IPS-20b (cell line): ENCODE results near the gene RGS16.

ENCODE experiments used
- H3K27ac ChIP-seq: one replicate; pipeline ENCODE4 v1.5.1; 2013; ENCODE audit warnings: low read length
- H3K27me3 ChIP-seq: 2 replicates; pipeline ENCODE4 v1.6.1; 2013; ENCODE audit warnings: mild to moderate bottlenecking, low read length, inconsistent platforms; ENCODE audit not compliant: insufficient read depth
- H3K36me3 ChIP-seq: 2 replicates; pipeline ENCODE4 v1.6.1; 2013; ENCODE audit warnings: low read depth, mild to moderate bottlenecking, inconsistent platforms, low read length, moderate library complexity; ENCODE audit not compliant: insufficient read depth
- H3K4me1 ChIP-seq: 2 replicates; pipeline ENCODE4 v1.6.1; 2013; ENCODE audit warnings: mild to moderate bottlenecking, control low read depth, inconsistent platforms, low read length, moderate library complexity; ENCODE audit not compliant: insufficient read depth
- H3K4me3 ChIP-seq: 2 replicates; pipeline ENCODE4 v1.5.1; 2013; ENCODE audit warnings: mild to moderate bottlenecking, low read length, inconsistent platforms
- H3K9ac ChIP-seq: 2 replicates; pipeline ENCODE4 v1.6.1; 2013; ENCODE audit warnings: low read depth, mild to moderate bottlenecking, inconsistent platforms, low read length, moderate library complexity
- H3K9me3 ChIP-seq: 2 replicates; pipeline ENCODE4 v1.6.1; 2013; ENCODE audit warnings: mild to moderate bottlenecking, low read depth, low read length, inconsistent platforms; ENCODE audit not compliant: insufficient read depth

Gene RGS16

GRCh38 chr1:182567629-182568028, 36.6 kb downstream of the RGS16 start:
- Histone ChIP-seq H3K4me1 (no peaks in the 10 kb centered on the region), H3K9ac (no peak overlapping the region), H3K27me3 (no peaks in the 10 kb centered on the region), H3K27ac (no peak overlapping the region), H3K9me3 (no peaks in the 10 kb centered on the region; the same call in 1 of the 2 replicates), H3K36me3 (no peaks in the 10 kb centered on the region), H3K4me3 (no peak overlapping the region)

GRCh38 chr1:182565537-182565936, 38.7 kb downstream of the RGS16 start:
- Histone ChIP-seq H3K27me3 (no peaks in the 10 kb centered on the region), H3K4me3 (no peak overlapping the region), H3K36me3 (no peaks in the 10 kb centered on the region), H3K9me3 (no peaks in the 10 kb centered on the region; the same call in 1 of the 2 replicates), H3K27ac (no peak overlapping the region), H3K4me1 (no peaks in the 10 kb centered on the region), H3K9ac (no peak overlapping the region)

- Histone ChIP-seq H3K9me3 (no peaks in the 10 kb centered on the region; the same call in 1 of the 2 replicates), H3K27ac (no peak overlapping the region), H3K9ac (no peak overlapping the region), H3K36me3 (no peaks in the 10 kb centered on the region), H3K4me1 (no peaks in the 10 kb centered on the region), H3K4me3 (no peak overlapping the region), H3K27me3 (no peaks in the 10 kb centered on the region)
Observed at GRCh38 chr1:182564406-182565004, 39.7 kb downstream of the RGS16 start.

- Histone ChIP-seq H3K27ac (no peak overlapping the region), H3K9ac (no peak overlapping the region), H3K4me3 (no peak overlapping the region), H3K4me1 (no peaks in the 10 kb centered on the region), H3K27me3 (no peaks in the 10 kb centered on the region), H3K9me3 (no peaks in the 10 kb centered on the region; the same call in 1 of the 2 replicates), H3K36me3 (no peaks in the 10 kb centered on the region)
Observed at GRCh38 chr1:182563095-182563494, 41.1 kb downstream of the RGS16 start.

- no peak overlapping the region for H3K27ac ChIP-seq
- H3K9ac ChIP-seq: no peak overlapping the region
- no peaks in the 10 kb centered on the region; the same call in 1 of the 2 replicates for H3K9me3 ChIP-seq
- H3K27me3 ChIP-seq: no peaks in the 10 kb centered on the region
- H3K4me1 ChIP-seq: no peaks in the 10 kb centered on the region
- H3K36me3 ChIP-seq: no peaks in the 10 kb centered on the region
- no peak overlapping the region for H3K4me3 ChIP-seq
Observed at GRCh38 chr1:182561456-182561855, 42.7 kb downstream of the RGS16 start.

- H3K27me3 ChIP-seq: no peaks in the 10 kb centered on the region
- H3K27ac ChIP-seq: no peak overlapping the region
- H3K4me1 ChIP-seq: no peaks in the 10 kb centered on the region
- no peak overlapping the region for H3K4me3 ChIP-seq
- no peaks in the 10 kb centered on the region for H3K36me3 ChIP-seq
- H3K9me3 ChIP-seq: no peaks in the 10 kb centered on the region; the same call in 1 of the 2 replicates
- no peak overlapping the region for H3K9ac ChIP-seq
Observed at GRCh38 chr1:182560392-182560984, 43.7 kb downstream of the RGS16 start.

GRCh38 chr1:182556279-182556678, 47.9 kb downstream of the RGS16 start:
- H3K36me3 ChIP-seq: no peaks in the 10 kb centered on the region
- H3K27ac ChIP-seq: no peak overlapping the region
- H3K4me1 ChIP-seq: no peaks in the 10 kb centered on the region
- no peaks in the 10 kb centered on the region for H3K9me3 ChIP-seq
- no peaks in the 10 kb centered on the region for H3K27me3 ChIP-seq
- no peak overlapping the region for H3K9ac ChIP-seq
- H3K4me3 ChIP-seq: no peak overlapping the region

- Histone ChIP-seq H3K27me3 (no peaks in the 10 kb centered on the region), H3K9me3 (no peaks in the 10 kb centered on the region), H3K36me3 (no peaks in the 10 kb centered on the region), H3K4me3 (no peak overlapping the region), H3K4me1 (no peaks in the 10 kb centered on the region), H3K27ac (no peak overlapping the region), H3K9ac (no peak overlapping the region)
Observed at GRCh38 chr1:182555493-182555892, 48.7 kb downstream of the RGS16 start.

- no peaks in the 10 kb centered on the region for H3K9me3 ChIP-seq
- H3K27me3 ChIP-seq: no peaks in the 10 kb centered on the region
- H3K9ac ChIP-seq: no peak overlapping the region
- H3K4me3 ChIP-seq: no peak overlapping the region
- no peaks in the 10 kb centered on the region for H3K4me1 ChIP-seq
- H3K27ac ChIP-seq: no peak overlapping the region
- H3K36me3 ChIP-seq: no peaks in the 10 kb centered on the region
Observed at GRCh38 chr1:182552527-182552926, 51.7 kb downstream of the RGS16 start.

- Histone ChIP-seq H3K36me3 (no peaks in the 10 kb centered on the region), H3K9ac (no peak overlapping the region), H3K27ac (no peak overlapping the region), H3K27me3 (no peaks in the 10 kb centered on the region), H3K4me3 (no peak overlapping the region), H3K4me1 (no peaks in the 10 kb centered on the region), H3K9me3 (no peaks in the 10 kb centered on the region)
Observed at GRCh38 chr1:182549811-182550210, 54.4 kb downstream of the RGS16 start.

- Histone ChIP-seq H3K4me3 (no peak overlapping the region), H3K4me1 (no peaks in the 10 kb centered on the region), H3K9me3 (no peaks in the 10 kb centered on the region), H3K27me3 (no peaks in the 10 kb centered on the region), H3K9ac (no peak overlapping the region), H3K36me3 (no peaks in the 10 kb centered on the region), H3K27ac (no peak overlapping the region)
Observed at GRCh38 chr1:182549346-182549745, 54.8 kb downstream of the RGS16 start.
